Measurements from ENCODE around the gene NUDT9.
"Not testable (repeated sequence)": the region's sequence is repeated elsewhere in the genome, so short reads cannot be mapped to it uniquely, and the experiment has no call there.

Gene NUDT9

GRCh38 chr4:87409420-87409939, 12.9 kb upstream of the NUDT9 start:
- no peak for DNase-seq (ENCODE audit: low read depth in 2 of 2)

DNA sequence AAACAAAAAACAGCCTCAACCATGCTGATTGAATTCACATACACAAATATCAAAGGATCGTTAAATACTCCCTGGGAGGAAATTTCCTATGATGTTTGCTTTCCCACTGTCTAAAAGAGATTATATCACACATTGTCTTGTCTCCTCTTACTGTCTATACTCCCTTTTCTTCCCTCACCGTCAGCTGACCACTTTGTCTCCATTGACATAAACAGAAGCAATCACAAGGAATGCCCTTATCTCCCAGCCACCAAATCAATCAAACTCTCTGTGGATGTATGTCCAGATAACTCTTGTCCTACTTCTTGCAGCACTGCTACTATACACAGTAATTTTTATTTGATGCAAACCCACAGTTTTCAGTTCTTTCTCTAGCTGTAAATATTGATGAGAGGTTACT, 12.2 kb upstream of the NUDT9 start:
- no peak for DNase-seq (ENCODE audit: low read depth in 2 of 2)

DNA sequence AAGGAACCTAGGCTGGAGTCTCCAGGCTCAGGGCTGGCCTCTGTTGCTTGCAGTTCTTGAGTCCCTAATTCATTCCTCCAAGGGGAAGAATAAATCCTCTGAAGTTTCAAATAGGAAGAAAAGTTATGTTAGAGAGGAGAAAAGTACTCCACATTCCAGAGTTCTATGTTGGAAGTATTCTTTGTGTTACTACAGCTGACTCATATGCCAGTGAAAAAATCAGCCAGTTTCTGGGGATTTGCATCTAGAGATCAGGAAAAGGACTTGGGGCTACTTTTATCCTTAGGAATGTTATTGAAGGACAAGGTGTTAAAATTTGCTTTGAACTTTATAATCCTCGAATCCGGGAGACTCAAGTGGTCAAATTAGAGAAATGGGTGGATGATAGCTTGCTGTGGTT, 11.7 kb upstream of the NUDT9 start:
- no peak for DNase-seq (ENCODE audit: low read depth in 2 of 2)

GRCh38 chr4:87414816-87415215, 7.6 kb upstream of the NUDT9 start:
- DNase-seq (ENCODE audit: low read depth in 2 of 2): no peak

DNA sequence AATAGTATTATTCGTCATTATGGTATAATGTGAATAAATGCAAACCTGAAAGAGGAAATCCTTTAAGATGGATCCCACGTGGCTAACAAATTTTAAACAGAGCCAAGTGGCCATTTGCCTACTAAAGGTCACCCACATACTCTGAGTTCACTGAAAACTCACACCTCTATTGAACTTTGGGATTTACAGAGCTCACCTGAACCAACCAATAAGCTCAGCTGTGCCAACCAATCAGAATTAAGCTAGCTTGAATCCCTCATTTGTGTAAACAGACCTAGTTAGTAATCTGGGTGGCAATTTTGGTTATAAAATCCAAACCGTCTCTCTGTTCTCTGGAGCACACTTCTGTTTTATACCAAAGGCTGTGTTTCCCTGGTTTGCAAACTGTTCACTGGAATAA, 5.4 kb upstream of the NUDT9 start:
- no peak for DNase-seq (ENCODE audit: low read depth in 2 of 2)

GRCh38 chr4:87418410-87418809, 4.0 kb upstream of the NUDT9 start:
- not testable (repeated sequence) for DNase-seq (ENCODE audit: low read depth in 2 of 2)

DNA sequence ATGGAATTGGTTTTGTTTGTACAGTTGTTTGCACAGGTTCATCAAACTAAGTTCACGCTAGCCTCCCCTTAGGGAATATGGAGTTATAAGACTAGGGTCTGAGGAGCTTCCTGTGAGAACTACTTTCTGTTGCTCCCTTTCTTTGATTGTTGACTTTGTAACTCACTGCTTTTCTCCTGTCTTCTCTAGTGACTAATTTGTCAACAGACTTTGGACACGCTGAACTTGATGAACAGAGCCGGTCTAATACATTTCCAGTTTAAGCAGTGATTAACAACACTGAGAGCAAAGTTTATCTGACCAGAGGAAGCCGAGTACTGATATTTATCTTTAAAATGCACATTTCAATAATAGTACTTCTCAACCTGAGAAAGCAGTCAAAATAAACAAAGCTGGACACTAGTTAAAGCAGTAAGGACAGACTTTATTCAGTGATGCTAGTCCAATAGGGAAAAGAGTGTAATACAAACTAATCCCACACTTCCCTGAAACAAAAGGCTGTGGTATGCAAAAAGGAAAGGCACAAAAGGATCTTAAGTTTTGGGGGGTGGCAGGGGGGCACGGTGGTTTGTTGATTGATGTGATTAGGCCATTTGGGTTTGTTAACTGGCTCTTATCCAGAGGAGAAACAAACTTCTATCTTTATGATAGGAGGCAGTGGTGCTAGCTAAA, 2.7 kb upstream of the NUDT9 start:
- DNase-seq (ENCODE audit: low read depth in 2 of 2): no peak

DNA sequence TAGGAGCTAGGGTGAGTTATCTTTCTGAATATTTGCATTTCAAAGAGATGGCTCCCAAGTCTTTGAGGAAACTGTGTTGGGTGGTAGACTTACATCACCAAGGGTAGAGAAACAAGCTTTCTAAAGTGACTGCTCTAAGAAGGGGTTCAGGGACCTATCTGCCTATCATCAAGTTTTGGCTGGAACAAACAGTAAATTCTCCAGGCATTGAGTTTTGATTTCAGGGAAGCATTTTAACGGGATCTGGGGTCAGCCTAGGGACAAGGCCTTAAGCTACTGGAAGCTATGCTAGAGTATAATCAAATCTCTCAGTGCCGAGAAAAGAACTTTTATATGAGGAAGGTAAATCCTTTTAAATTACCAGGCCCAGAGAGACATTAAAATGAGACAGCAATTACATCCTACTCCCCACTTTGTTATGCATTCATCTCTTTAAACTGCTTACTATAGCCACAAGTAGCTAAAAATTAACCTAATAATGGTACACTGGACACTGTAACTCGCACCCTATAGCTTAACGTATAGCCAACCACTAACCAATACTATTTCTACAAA, 2.0 kb upstream of the NUDT9 start:
- no peak for DNase-seq (ENCODE audit: low read depth in 2 of 2)

DNA sequence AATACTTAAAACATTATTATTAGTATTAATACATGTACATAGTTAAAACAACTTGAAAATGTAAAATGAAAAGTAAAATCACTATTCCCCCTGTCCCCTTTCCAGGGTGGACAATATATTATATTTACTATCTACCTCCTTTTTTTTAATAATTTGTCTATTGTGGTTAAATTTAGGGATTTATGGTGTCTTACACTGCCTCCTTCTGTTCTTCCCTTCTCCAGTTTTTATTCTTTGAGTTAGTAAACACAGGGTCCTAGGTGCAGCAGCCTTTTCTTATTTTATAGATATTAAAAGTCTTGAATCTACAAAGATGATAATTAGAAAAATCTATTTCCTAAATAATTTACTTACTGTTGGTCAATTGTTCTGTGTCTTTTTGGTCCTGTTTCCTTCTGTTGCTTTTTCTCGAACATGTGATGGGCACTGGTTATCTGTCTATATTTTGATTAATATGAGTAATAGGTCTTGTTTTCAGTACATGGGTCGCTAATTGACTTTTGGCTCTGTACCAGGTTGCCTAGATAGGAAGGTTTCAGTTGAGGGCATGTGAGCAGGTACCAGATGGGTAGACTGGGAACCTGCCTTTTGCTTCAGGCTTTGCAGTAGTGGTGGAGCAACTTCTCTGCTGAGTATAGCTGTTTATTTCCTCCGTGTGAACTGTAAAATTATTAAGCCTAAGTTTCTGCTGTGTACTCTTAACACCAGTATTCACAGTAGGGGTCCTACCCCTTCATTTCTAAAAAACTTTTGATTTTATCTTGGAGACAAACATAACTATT, 1.1 kb downstream of the NUDT9 start:
- no peak for DNase-seq (ENCODE audit: low read depth in 2 of 2)

- DNase-seq (ENCODE audit: low read depth in 2 of 2): not testable (repeated sequence)
Observed at GRCh38 chr4:87424099-87424543, 1.7 kb downstream of the NUDT9 start.

GRCh38 chr4:87425711-87426110, 3.3 kb downstream of the NUDT9 start:
- DNase-seq (ENCODE audit: low read depth in 2 of 2): no peak

- no peak for DNase-seq (ENCODE audit: low read depth in 2 of 2)
Observed at GRCh38 chr4:87426865-87427517, 4.6 kb downstream of the NUDT9 start.

DNA sequence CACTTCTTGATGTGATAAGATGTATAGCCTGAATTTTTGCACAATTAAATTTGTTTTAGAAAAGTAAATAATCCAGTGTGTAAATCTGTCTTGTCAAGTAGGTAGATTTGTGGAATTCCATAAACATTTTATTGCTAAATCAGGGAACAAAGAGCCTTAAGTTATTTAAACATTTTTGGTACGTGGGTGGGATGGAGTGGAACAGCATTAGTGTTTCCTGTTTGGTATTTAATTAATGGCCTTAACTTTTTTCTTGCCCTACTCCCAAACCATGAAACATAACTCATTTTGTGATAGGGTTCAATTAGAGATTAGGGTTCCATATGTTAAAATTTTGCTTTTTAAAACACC, 5.1 kb downstream of the NUDT9 start:
- DNase-seq (ENCODE audit: low read depth in 2 of 2): no peak

GRCh38 chr4:87428979-87429378, 6.6 kb downstream of the NUDT9 start:
- DNase-seq (ENCODE audit: low read depth in 2 of 2): no peak

GRCh38 chr4:87430038-87430437, 7.7 kb downstream of the NUDT9 start:
- no peak for DNase-seq (ENCODE audit: low read depth in 2 of 2)

DNA sequence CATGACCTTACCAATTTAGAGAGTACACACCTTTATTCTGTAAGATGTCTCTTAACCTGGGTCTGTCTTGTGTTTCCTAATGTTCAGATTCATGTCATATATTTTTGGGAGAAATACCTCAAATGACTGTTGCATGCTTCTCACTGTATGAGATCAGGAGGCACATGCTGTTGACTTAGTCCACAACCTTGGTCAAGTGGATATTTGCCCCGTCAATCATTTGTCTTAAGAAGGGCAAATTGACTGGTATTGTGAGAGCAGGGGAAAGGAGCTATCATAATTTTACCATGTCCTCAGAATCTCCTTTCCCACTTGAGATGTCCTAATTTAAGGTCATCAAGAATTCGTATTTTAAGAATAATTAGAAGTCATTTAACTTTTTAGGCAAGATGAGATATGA, 11.0 kb downstream of the NUDT9 start:
- no peak for DNase-seq (ENCODE audit: low read depth in 2 of 2)

DNA sequence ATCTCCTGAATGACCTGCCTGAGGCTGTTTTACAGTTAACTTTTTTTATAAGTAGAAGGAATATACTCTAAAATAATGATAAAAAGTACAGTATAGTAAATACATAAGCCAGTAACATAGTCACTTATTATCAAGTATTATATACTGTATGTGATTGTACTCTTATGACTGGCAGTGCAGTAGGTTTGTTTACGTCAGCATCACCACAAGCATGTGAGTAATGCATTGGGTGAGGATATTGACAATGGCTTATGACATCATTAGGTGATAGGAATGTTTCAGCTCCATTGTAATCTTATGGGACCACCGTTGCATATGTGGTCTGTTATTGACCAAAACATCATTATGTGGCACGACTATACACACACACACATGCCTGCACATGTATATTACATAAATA, 20.5 kb downstream of the NUDT9 start:
- DNase-seq (ENCODE audit: low read depth in 2 of 2): no peak

GRCh38 chr4:87444741-87445140, 22.4 kb downstream of the NUDT9 start:
- no peak for DNase-seq (ENCODE audit: low read depth in 2 of 2)

DNA sequence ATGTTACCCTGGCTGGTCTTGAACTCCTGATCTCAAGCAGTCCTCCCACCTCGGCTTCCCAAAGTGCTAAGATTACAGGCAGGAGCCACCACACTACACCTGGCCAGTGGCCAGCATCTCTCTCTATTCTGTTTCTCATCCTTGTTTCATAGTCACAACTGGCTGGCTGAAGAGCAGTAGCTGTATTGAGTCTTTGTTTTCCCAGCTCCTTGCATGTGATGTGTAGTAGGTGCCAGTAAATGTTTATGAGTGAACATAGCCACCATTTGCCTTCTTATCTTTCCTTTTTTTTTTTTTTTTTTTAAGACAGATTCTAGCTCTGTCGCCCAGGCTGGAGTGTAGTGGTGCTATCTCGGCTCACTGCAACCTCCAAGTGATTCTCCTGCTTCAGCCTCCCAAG, 23.6 kb downstream of the NUDT9 start:
- DNase-seq (ENCODE audit: low read depth in 2 of 2): no peak

GRCh38 chr4:87446375-87446774, 24.0 kb downstream of the NUDT9 start:
- DNase-seq (ENCODE audit: low read depth in 2 of 2): not testable (repeated sequence)

DNA sequence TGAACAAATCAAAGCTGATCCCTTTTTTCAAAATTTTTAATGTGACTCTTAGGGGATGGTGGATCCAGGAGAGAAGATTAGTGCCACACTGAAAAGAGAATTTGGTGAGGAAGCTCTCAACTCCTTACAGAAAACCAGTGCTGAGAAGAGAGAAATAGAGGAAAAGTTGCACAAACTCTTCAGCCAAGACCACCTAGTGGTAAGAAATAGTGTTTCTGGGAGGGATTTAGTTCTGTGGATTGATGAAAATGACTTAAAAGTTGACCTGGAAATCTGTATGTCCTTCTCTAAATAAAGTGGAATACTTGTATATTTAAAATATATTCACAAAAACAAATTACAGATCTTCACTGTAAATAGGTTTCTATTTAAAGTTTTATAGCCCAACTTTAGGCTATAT, 29.2 kb downstream of the NUDT9 start:
- no peak for DNase-seq (ENCODE audit: low read depth in 2 of 2)

- no peak for DNase-seq (ENCODE audit: low read depth in 2 of 2)
Observed at GRCh38 chr4:87458913-87459312, 36.5 kb downstream of the NUDT9 start.
